Measurements from ENCODE around the gene ADGRL3.

ADGRL3 gene

DNA sequence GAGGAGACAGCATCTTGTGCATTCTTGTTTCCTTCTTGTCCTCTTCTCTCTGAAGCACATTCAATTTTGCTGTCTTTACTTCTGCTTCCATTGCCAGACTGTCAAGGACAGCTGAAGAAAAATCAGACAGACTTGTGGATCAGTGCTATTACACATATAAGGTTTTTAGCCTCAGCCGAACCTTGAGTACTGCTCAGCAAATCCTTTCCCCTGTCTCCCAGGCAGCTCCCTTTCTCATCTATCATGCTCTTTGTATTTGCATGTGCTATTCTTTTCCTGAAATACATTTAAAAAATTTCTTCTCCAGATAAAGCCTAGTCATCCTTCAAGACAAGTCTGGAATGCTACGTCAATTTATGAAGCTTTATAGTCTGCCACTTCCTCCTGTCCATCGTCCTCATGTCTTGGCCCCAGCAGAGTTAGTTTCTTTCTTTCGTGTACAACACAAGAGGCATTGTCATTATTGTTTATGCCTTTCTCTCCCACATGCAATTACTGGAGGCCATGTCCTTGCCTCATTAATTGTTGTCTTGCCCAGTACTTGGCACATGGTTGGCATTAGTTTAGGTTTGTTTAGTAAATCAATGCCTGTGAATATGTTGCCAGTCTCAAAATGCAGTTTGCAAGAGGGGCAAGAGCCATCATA, 45.1 kb downstream of the ADGRL3 start:
- Histone ChIP-seq H3K9ac (ENCODE audit: low read length) (no peak overlapping the region), H3K27ac (ENCODE audit: low read length) (no peak overlapping the region), H3K36me3 (replicated peaks; ENCODE audit: low read depth, low read length) (no peaks in the 10 kb centered on the region), H3K4me3 (ENCODE audit: low read length) (no peak overlapping the region), H3K4me1 (ENCODE audit: low read length) (no peaks in the 10 kb centered on the region), H4K20me1 (ENCODE audit: insufficient read depth, low read length) (no peaks in the 10 kb centered on the region), H3K79me2 (ENCODE audit: low read length) (no peaks in the 10 kb centered on the region), H3K27me3 (ENCODE audit: low read depth, low read length) (no peaks in the 10 kb centered on the region), H3K4me2 (ENCODE audit: low read length) (no peak overlapping the region), H2AFZ (ENCODE audit: low read depth, low read length) (no peak overlapping the region), H3K9me3 (ENCODE audit: insufficient read depth, low read length) (no peaks in the 10 kb centered on the region)
- TF ChIP-seq, protein P1, sequence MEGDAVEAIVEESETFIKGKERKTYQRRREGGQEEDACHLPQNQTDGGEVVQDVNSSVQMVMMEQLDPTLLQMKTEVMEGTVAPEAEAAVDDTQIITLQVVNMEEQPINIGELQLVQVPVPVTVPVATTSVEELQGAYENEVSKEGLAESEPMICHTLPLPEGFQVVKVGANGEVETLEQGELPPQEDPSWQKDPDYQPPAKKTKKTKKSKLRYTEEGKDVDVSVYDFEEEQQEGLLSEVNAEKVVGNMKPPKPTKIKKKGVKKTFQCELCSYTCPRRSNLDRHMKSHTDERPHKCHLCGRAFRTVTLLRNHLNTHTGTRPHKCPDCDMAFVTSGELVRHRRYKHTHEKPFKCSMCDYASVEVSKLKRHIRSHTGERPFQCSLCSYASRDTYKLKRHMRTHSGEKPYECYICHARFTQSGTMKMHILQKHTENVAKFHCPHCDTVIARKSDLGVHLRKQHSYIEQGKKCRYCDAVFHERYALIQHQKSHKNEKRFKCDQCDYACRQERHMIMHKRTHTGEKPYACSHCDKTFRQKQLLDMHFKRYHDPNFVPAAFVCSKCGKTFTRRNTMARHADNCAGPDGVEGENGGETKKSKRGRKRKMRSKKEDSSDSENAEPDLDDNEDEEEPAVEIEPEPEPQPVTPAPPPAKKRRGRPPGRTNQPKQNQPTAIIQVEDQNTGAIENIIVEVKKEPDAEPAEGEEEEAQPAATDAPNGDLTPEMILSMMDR (IDR thresholded peaks at IDR 0.05; ENCODE audit: low read depth, low read length) = no peak
- no peak for TF ChIP-seq EZH2phosphoT487 (IDR thresholded peaks at IDR 0.05; ENCODE audit: low read depth)

DNA sequence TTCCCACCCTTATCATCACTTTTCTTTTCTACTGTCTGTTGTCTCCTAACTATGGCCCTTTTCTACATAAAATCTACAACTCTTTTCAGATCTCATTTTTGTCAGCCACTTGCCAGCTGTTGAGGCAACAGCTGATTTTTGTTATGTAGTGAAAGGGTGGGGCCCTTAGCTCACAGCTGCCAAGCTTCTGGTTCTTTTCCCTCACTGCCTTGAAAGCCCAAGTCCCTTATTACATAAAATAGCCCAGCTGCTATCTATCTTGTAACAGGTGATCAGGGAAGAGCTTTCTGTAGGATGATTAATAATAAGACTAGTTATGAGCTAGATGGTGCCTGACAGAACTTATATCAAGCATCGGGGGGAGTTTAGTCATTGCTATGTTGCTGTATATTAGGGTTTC, 45.9 kb downstream of the ADGRL3 start:
- TF ChIP-seq, protein P1 (IDR thresholded peaks at IDR 0.05; ENCODE audit: low read depth, low read length) = no peak
- no peak for TF ChIP-seq EZH2phosphoT487 (IDR thresholded peaks at IDR 0.05; ENCODE audit: low read depth)
- no peaks in the 10 kb centered on the region for H3K27me3 ChIP-seq (ENCODE audit: low read depth, low read length)
- H3K36me3 ChIP-seq (replicated peaks; ENCODE audit: low read depth, low read length) = no peaks in the 10 kb centered on the region
- no peaks in the 10 kb centered on the region for H4K20me1 ChIP-seq (ENCODE audit: insufficient read depth, low read length)
- no peaks in the 10 kb centered on the region for H3K9me3 ChIP-seq (ENCODE audit: insufficient read depth, low read length)
- no peak overlapping the region for H3K4me2 ChIP-seq (ENCODE audit: low read length)
- H2AFZ ChIP-seq (ENCODE audit: low read depth, low read length) = no peak overlapping the region
- no peak overlapping the region for H3K4me3 ChIP-seq (ENCODE audit: low read length)
- no peaks in the 10 kb centered on the region for H3K79me2 ChIP-seq (ENCODE audit: low read length)
- H3K4me1 ChIP-seq (ENCODE audit: low read length) = no peaks in the 10 kb centered on the region
- H3K9ac ChIP-seq (ENCODE audit: low read length) = no peak overlapping the region
- H3K27ac ChIP-seq (ENCODE audit: low read length) = no peak overlapping the region

DNA sequence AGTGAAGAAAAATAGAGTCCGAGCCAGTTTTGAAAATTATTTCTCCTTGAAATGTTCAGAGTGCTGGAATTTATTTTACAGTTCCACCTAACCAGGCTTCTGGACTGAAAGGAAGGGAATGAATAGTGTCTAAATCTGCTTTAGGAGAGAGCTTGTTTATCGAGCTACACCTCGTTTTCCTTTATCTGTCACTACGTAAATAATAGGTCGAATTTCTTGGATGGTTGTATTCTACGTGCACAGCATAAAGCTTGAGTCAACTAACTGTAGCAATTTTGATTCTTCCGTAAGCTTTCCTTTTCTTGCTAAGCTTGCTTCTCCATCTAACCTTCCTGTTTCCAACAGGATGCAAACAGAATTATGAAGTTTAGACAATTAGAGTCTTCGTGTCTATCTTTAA, 48.6 kb downstream of the ADGRL3 start:
- no peaks in the 10 kb centered on the region for H3K4me1 ChIP-seq (ENCODE audit: low read length)
- H3K4me3 ChIP-seq (ENCODE audit: low read length) = no peak overlapping the region
- H4K20me1 ChIP-seq (ENCODE audit: insufficient read depth, low read length) = no peaks in the 10 kb centered on the region
- no peaks in the 10 kb centered on the region for H3K36me3 ChIP-seq (replicated peaks; ENCODE audit: low read depth, low read length)
- H3K79me2 ChIP-seq (ENCODE audit: low read length) = no peaks in the 10 kb centered on the region
- H2AFZ ChIP-seq (ENCODE audit: low read depth, low read length) = no peak overlapping the region
- H3K9ac ChIP-seq (ENCODE audit: low read length) = no peak overlapping the region
- no peak overlapping the region for H3K4me2 ChIP-seq (ENCODE audit: low read length)
- no peaks in the 10 kb centered on the region for H3K9me3 ChIP-seq (ENCODE audit: insufficient read depth, low read length)
- H3K27me3 ChIP-seq (ENCODE audit: low read depth, low read length) = no peaks in the 10 kb centered on the region
- H3K27ac ChIP-seq (ENCODE audit: low read length) = no peak overlapping the region
- TF ChIP-seq EZH2phosphoT487 (IDR thresholded peaks at IDR 0.05; ENCODE audit: low read depth) = no peak
- TF ChIP-seq, protein P1 (IDR thresholded peaks at IDR 0.05; ENCODE audit: low read depth, low read length) = no peak

DNA sequence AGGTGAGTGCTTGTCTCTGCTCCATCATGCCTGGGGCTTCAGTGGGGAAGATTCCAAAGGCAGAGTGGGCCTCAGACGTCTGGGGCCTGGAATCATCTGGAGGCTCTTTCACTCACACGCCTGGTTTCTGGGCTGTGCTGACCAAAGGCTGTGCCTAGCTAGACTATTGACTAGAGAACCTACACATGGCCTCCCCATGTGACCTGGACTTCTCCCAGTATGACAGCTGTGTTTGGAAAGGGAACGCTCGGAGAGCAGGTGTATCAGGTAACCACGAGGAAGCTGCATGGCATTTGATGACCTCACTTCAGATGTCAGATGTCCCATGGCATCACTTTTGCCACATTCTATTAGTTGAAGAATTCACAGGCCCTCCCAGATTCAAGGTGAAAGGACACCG, 51.0 kb downstream of the ADGRL3 start:
- Histone ChIP-seq H3K27ac (ENCODE audit: low read length) (no peak overlapping the region), H3K9ac (ENCODE audit: low read length) (no peak overlapping the region), H3K4me2 (ENCODE audit: low read length) (no peak overlapping the region), H3K79me2 (ENCODE audit: low read length) (no peaks in the 10 kb centered on the region), H3K27me3 (ENCODE audit: low read depth, low read length) (no peaks in the 10 kb centered on the region), H2AFZ (ENCODE audit: low read depth, low read length) (no peak overlapping the region), H3K36me3 (replicated peaks; ENCODE audit: low read depth, low read length) (no peaks in the 10 kb centered on the region), H3K9me3 (ENCODE audit: insufficient read depth, low read length) (no peaks in the 10 kb centered on the region), H3K4me1 (ENCODE audit: low read length) (peaks cover 10% of the 10 kb centered on the region), H3K4me3 (ENCODE audit: low read length) (no peak overlapping the region), H4K20me1 (ENCODE audit: insufficient read depth, low read length) (no peaks in the 10 kb centered on the region)
- no peak for TF ChIP-seq EZH2phosphoT487 (IDR thresholded peaks at IDR 0.05; ENCODE audit: low read depth)
- TF ChIP-seq, protein P1 (IDR thresholded peaks at IDR 0.05; ENCODE audit: low read depth, low read length) = no peak

All from OCI-LY3 (cell line).